OCI-LY1 (cell line): ENCODE results near the gene SMOC2.

Experiments
- EZH2 ChIP-seq: fragments of 200-600 bp; sonication (generic), shearing (Covaris generic); IDR thresholded peaks from 2 replicates; pipeline ENCODE4 v1.8.0; 2017; ENCODE audit warnings: borderline replicate concordance, mixed run types, mild to moderate bottlenecking, antibody characterized with exemption, low read length, moderate library complexity, mixed read lengths
- TF ChIP-seq, protein P1 (sequence below): fragments of 200-600 bp; sonication (generic), shearing (Covaris generic); IDR thresholded peaks from 2 replicates; pipeline ENCODE4 v1.5.1; 2017; ENCODE audit warnings: mild to moderate bottlenecking, antibody characterized with exemption, low read length, moderate library complexity, mixed read lengths

GRCh38 chr6:168602576-168602975 lies 161.6 kb downstream of the SMOC2 start:
- TF ChIP-seq, protein P1, sequence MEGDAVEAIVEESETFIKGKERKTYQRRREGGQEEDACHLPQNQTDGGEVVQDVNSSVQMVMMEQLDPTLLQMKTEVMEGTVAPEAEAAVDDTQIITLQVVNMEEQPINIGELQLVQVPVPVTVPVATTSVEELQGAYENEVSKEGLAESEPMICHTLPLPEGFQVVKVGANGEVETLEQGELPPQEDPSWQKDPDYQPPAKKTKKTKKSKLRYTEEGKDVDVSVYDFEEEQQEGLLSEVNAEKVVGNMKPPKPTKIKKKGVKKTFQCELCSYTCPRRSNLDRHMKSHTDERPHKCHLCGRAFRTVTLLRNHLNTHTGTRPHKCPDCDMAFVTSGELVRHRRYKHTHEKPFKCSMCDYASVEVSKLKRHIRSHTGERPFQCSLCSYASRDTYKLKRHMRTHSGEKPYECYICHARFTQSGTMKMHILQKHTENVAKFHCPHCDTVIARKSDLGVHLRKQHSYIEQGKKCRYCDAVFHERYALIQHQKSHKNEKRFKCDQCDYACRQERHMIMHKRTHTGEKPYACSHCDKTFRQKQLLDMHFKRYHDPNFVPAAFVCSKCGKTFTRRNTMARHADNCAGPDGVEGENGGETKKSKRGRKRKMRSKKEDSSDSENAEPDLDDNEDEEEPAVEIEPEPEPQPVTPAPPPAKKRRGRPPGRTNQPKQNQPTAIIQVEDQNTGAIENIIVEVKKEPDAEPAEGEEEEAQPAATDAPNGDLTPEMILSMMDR, result no peak
- no peak for TF ChIP-seq EZH2
